ENCODE data around the gene KLHL13.

KLHL13 gene

DNA sequence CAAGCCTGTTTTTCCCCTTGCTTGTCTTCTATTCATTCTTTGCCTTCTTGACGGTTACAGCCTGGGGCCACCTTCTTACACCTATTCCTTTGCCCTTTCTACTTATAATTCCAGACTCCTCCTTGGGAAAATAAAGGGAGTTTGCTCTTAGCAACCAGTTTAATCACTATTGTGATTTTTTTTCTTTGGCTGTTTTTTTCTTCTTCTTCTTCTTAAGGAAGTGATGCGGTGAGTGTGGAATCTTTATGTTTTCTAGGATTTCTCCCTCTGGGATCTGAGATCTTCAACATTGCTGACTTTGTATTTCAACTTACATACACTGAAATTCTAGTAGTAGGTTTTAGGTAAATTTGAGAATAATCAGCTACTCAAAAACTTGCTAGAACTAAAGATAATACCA is 1.1 kb upstream of the KLHL13 start:
- Histone ChIP-seq H3F3A (ENCODE audit: insufficient read depth, low read length) (no peaks in the 10 kb centered on the region), H3K9me3 (ENCODE audit: low read length) (no peaks in the 10 kb centered on the region), H3K4me1 (ENCODE audit: insufficient read depth, low read length, severe bottlenecking) (no peaks in the 10 kb centered on the region), H4K20me1 (ENCODE audit: insufficient read depth, low read length) (no peaks in the 10 kb centered on the region), H3K9me2 (ENCODE audit: low read depth, low read length) (no peaks in the 10 kb centered on the region), H3K27ac (ENCODE audit: low read depth, low read length, poor library complexity, severe bottlenecking) (no peak overlapping the region), H3K79me2 (ENCODE audit: insufficient read depth, low read length) (no peaks in the 10 kb centered on the region), H3K36me3 (ENCODE audit: insufficient read depth, low read length) (no peaks in the 10 kb centered on the region), H2AFZ (ENCODE audit: low read length) (no peak overlapping the region), H3K4me3 (ENCODE audit: low read depth, low read length, poor library complexity, severe bottlenecking) (no peak overlapping the region), H3K4me2 (ENCODE audit: low read length) (no peak overlapping the region), H3K27me3 (ENCODE audit: insufficient read depth, low read length) (no peaks in the 10 kb centered on the region), H3K9ac (ENCODE audit: low read length) (no peak overlapping the region)
- TF ChIP-seq, protein P1, sequence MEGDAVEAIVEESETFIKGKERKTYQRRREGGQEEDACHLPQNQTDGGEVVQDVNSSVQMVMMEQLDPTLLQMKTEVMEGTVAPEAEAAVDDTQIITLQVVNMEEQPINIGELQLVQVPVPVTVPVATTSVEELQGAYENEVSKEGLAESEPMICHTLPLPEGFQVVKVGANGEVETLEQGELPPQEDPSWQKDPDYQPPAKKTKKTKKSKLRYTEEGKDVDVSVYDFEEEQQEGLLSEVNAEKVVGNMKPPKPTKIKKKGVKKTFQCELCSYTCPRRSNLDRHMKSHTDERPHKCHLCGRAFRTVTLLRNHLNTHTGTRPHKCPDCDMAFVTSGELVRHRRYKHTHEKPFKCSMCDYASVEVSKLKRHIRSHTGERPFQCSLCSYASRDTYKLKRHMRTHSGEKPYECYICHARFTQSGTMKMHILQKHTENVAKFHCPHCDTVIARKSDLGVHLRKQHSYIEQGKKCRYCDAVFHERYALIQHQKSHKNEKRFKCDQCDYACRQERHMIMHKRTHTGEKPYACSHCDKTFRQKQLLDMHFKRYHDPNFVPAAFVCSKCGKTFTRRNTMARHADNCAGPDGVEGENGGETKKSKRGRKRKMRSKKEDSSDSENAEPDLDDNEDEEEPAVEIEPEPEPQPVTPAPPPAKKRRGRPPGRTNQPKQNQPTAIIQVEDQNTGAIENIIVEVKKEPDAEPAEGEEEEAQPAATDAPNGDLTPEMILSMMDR (IDR thresholded peaks at IDR 0.05; ENCODE audit: low read length) = no peak
- no peak for TF ChIP-seq EZH2 (IDR thresholded peaks at IDR 0.05; ENCODE audit: borderline replicate concordance, low read length)

DNA sequence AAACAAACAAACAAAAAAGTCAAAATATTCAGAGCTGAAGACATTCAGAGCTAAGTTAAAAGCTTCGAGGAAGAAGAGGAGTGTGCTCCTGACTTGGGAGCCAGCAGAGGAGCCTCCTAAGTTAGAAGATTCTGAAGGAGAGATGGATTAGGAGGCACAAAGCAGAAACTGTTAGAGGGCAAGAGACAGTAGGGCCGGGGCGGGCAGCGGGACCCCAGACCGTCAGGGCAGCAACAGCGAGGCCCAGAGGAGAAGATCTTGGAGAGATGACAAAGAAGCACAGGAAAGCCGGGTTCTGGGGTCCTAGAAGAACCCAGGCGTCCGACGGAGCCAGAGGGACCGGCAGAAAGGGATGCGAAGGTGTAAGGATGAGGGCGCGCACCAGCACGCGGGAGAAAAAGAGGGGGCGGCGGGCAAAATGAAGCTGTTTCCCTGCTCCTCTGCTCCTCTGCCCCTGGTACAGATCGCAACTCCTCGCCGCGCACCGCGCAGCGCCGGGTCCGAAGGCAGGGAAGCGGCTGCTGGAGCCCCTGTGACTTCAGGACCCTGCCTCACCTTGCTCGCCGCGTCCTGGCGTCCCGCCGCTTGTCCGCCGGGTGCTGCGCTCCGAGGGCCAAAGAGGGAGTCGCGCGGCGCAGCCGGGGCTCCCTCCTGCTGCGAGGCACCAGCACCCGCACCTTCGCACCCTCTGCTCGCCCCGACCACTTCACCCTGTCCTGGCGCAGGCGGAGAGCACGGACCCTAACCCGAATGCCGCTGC is 477 bp downstream of the KLHL13 start:
- TF ChIP-seq, protein P1 (IDR thresholded peaks at IDR 0.05; ENCODE audit: low read length) = no peak
- TF ChIP-seq EZH2 (IDR thresholded peaks at IDR 0.05; ENCODE audit: borderline replicate concordance, low read length) = no peak
- Histone ChIP-seq H3K4me2 (ENCODE audit: low read length) (no peak overlapping the region), H3K79me2 (ENCODE audit: insufficient read depth, low read length) (no peaks in the 10 kb centered on the region), H3K9ac (ENCODE audit: low read length) (no peak overlapping the region), H3F3A (ENCODE audit: insufficient read depth, low read length) (no peaks in the 10 kb centered on the region), H3K27ac (ENCODE audit: low read depth, low read length, poor library complexity, severe bottlenecking) (no peak overlapping the region), H2AFZ (ENCODE audit: low read length) (no peak overlapping the region), H4K20me1 (ENCODE audit: insufficient read depth, low read length) (no peaks in the 10 kb centered on the region), H3K4me3 (ENCODE audit: low read depth, low read length, poor library complexity, severe bottlenecking) (no peak overlapping the region), H3K36me3 (ENCODE audit: insufficient read depth, low read length) (no peaks in the 10 kb centered on the region), H3K9me3 (ENCODE audit: low read length) (no peaks in the 10 kb centered on the region), H3K4me1 (ENCODE audit: insufficient read depth, low read length, severe bottlenecking) (no peaks in the 10 kb centered on the region), H3K27me3 (ENCODE audit: insufficient read depth, low read length) (no peaks in the 10 kb centered on the region), H3K9me2 (ENCODE audit: low read depth, low read length) (no peaks in the 10 kb centered on the region)

DNA sequence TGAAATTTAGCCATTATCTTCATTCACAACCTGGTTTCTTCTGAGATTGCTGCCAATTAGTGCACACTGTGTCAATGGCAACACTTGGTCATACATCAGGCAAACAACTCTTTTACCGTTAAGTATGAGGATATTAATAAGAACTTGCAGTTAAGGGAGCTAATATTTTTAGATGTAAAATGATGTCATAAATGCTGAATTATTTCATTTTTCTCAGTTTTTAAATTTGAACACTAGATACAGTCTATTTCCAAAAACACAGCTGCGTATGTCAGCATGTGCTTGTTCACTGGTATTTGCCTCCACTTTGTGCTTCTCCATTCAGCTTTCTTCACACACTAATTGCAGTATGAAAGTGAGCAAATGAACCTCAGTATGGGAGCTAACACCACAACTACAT is 1.6 kb downstream of the KLHL13 start:
- H3K4me2 ChIP-seq (ENCODE audit: low read length) = no peak overlapping the region

More for the DNA sequence above, 1.6 kb downstream of the KLHL13 start:
- Histone ChIP-seq H3K9me3 (ENCODE audit: low read length) (no peaks in the 10 kb centered on the region), H3K79me2 (ENCODE audit: insufficient read depth, low read length) (no peaks in the 10 kb centered on the region), H3K4me3 (ENCODE audit: low read depth, low read length, poor library complexity, severe bottlenecking) (no peak overlapping the region), H3K4me1 (ENCODE audit: insufficient read depth, low read length, severe bottlenecking) (no peaks in the 10 kb centered on the region), H3K9ac (ENCODE audit: low read length) (no peak overlapping the region), H3K27me3 (ENCODE audit: insufficient read depth, low read length) (no peaks in the 10 kb centered on the region), H3K36me3 (ENCODE audit: insufficient read depth, low read length) (no peaks in the 10 kb centered on the region), H2AFZ (ENCODE audit: low read length) (no peak overlapping the region), H3K9me2 (ENCODE audit: low read depth, low read length) (no peaks in the 10 kb centered on the region), H3K27ac (ENCODE audit: low read depth, low read length, poor library complexity, severe bottlenecking) (no peak overlapping the region), H3F3A (ENCODE audit: insufficient read depth, low read length) (no peaks in the 10 kb centered on the region), H4K20me1 (ENCODE audit: insufficient read depth, low read length) (no peaks in the 10 kb centered on the region)
- no peak for TF ChIP-seq EZH2 (IDR thresholded peaks at IDR 0.05; ENCODE audit: borderline replicate concordance, low read length)
- TF ChIP-seq, protein P1 (IDR thresholded peaks at IDR 0.05; ENCODE audit: low read length) = no peak

All from OCI-LY1 (cell line).